Endodermal cell (in vitro differentiated cells): ENCODE measurements around the gene IFT74. TPM values are rescaled to one million over a fixed set of nuclear protein-coding genes. Genes with fewer than 3 reads are reported as not detected.

Experiments used
- DNase-seq: peaks from one replicate; pipeline ENCODE4 v3.0.0-alpha.2; 2017
- H3K27ac ChIP-seq: 2 replicates; pipeline ENCODE4 v1.5.1; 2013; ENCODE audit warnings: mild to moderate bottlenecking, low read depth, low read length, moderate library complexity
- H3K27me3 ChIP-seq: 2 replicates; pipeline ENCODE4 v1.6.1; 2013; ENCODE audit warnings: mild to moderate bottlenecking, low read length, moderate library complexity; ENCODE audit not compliant: insufficient read depth, control insufficient read depth, poor library complexity, severe bottlenecking
- H3K36me3 ChIP-seq: 2 replicates; pipeline ENCODE4 v1.7.0; 2013; ENCODE audit warnings: mild to moderate bottlenecking, low read length, moderate library complexity; ENCODE audit not compliant: control insufficient read depth, insufficient read depth
- H3K4me1 ChIP-seq: one replicate; pipeline ENCODE4 v1.7.0; 2013; ENCODE audit warnings: low read length; ENCODE audit not compliant: control insufficient read depth, insufficient read depth
- H3K4me3 ChIP-seq: 2 replicates; pipeline ENCODE4 v1.5.1; 2013; ENCODE audit warnings: mild to moderate bottlenecking, low read length, moderate library complexity
- H3K9ac ChIP-seq: 2 replicates; pipeline ENCODE4 v1.6.1; 2013; ENCODE audit warnings: mild to moderate bottlenecking, low read length, moderate library complexity; ENCODE audit not compliant: poor library complexity, severe bottlenecking; ENCODE audit errors: extremely low read depth
- H3K9me3 ChIP-seq: 2 replicates; pipeline ENCODE4 v1.6.1; 2013; ENCODE audit warnings: mild to moderate bottlenecking, low read length, moderate library complexity; ENCODE audit not compliant: control insufficient read depth
- H3K27ac Mint-ChIP-seq: 2 replicates; pipeline ENCODE4 v1.8.0; 2020; ENCODE audit warnings: mixed read lengths
- H3K27me3 Mint-ChIP-seq: 2 replicates; pipeline ENCODE4 v1.8.0; 2021; ENCODE audit warnings: mild to moderate bottlenecking, mixed read lengths; ENCODE audit not compliant: insufficient read depth
- H3K36me3 Mint-ChIP-seq: 2 replicates; pipeline ENCODE4 v1.8.0; 2020; ENCODE audit warnings: low read depth, mixed read lengths
- H3K4me1 Mint-ChIP-seq: 2 replicates; pipeline ENCODE4 v1.8.0; 2020; ENCODE audit warnings: mixed read lengths
- H3K4me3 Mint-ChIP-seq: 2 replicates; pipeline ENCODE4 v1.8.0; 2020; ENCODE audit warnings: mild to moderate bottlenecking, moderate library complexity, mixed read lengths
- H3K9me3 Mint-ChIP-seq: 2 replicates; pipeline ENCODE4 v1.8.0; 2020; ENCODE audit warnings: mild to moderate bottlenecking, mixed read lengths
- WGBS, 2 experiments: methylation state at CpG; one replicate each; pipeline versions ENCODE4 v1.1.5 to v1.1.7; 2013; ENCODE audit warnings: missing lambda C conversion rate in 2 of 2, mixed read lengths in 1 of 2; ENCODE audit not compliant: insufficient coverage in 1 of 2, insufficient read length in 1 of 2; 5-methylcytosine and 5-hydroxymethylcytosine counted together
- total RNA-seq, 2 donors: library from RNA; stranded (reverse); fragmentation: NEBNext Ultra II Directional in 1 of 2; extraction: Animal tissue kit (Norgen Biotek cat#: 25700) in 1 of 2; gene quantifications; 2 replicates in 1 of 2; 3 replicates in 1 of 2; pipeline ENCODE4 v1.2.1, GENCODE V29; 2021
- TF ChIP-seq, protein P1 (sequence below): fragments of 200-600 bp; sonication (generic); conservative IDR thresholded peaks from 2 replicates; pipeline ENCODE4 v1.5.0; 2021; ENCODE audit warnings: antibody characterized with exemption, mild to moderate bottlenecking

The IFT74 gene
- total RNA-seq, 2 donors from 2014 or later, result 17.6 to 28.5 TPM

DNA sequence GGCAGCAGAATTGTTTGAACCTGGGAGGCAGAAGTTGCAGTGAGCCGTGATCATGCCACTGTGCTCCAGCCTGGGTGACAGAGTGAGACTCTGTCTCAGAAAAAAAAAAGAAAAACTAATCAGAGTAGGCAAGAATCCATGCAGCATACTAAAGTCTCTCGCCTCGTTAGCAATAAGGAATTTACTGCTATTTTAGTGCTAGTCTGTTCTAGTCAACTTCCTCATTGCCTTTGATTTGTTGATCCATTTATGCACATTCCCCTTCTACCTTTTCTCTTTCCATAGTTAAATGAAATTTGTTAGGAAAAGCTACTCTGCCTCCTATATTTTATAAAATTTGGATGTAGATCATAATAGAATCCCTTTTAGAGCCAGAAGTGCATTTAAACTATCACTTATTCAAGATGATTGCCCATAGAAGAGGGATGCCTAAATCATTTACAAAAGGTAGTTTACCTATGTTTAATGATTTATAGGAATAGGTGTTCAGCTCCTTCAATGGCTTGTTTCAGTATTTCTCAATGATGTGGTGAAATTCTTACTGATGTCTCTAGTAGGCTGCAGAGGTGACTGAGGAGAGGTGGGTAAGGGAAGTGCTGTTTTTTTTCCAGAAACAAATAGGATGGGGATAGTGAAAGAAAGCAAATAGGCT, 47.3 kb downstream of the IFT74 start:
- DNase-seq, result no peak
- TF ChIP-seq, protein P1, sequence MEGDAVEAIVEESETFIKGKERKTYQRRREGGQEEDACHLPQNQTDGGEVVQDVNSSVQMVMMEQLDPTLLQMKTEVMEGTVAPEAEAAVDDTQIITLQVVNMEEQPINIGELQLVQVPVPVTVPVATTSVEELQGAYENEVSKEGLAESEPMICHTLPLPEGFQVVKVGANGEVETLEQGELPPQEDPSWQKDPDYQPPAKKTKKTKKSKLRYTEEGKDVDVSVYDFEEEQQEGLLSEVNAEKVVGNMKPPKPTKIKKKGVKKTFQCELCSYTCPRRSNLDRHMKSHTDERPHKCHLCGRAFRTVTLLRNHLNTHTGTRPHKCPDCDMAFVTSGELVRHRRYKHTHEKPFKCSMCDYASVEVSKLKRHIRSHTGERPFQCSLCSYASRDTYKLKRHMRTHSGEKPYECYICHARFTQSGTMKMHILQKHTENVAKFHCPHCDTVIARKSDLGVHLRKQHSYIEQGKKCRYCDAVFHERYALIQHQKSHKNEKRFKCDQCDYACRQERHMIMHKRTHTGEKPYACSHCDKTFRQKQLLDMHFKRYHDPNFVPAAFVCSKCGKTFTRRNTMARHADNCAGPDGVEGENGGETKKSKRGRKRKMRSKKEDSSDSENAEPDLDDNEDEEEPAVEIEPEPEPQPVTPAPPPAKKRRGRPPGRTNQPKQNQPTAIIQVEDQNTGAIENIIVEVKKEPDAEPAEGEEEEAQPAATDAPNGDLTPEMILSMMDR, result no peak
- Mint-ChIP-seq H3K27me3 (no peaks in the 10 kb centered on the region), H3K36me3 (no peaks in the 10 kb centered on the region), H3K4me3 (no peak overlapping the region), H3K4me1 (no peaks in the 10 kb centered on the region), H3K27ac (no peak overlapping the region), H3K9me3 (no peaks in the 10 kb centered on the region)
- Histone ChIP-seq H3K9me3 (no peaks in the 10 kb centered on the region), H3K4me1 (no peaks in the 10 kb centered on the region), H3K36me3 (no peaks in the 10 kb centered on the region), H3K9ac (no peak overlapping the region), H3K27ac (no peak overlapping the region), H3K4me3 (no peak overlapping the region), H3K27me3 (no peaks in the 10 kb centered on the region)
- 90 to 93% methylated on average over 3 of the region's 3 CpGs for WGBS, 2 experiments

DNA sequence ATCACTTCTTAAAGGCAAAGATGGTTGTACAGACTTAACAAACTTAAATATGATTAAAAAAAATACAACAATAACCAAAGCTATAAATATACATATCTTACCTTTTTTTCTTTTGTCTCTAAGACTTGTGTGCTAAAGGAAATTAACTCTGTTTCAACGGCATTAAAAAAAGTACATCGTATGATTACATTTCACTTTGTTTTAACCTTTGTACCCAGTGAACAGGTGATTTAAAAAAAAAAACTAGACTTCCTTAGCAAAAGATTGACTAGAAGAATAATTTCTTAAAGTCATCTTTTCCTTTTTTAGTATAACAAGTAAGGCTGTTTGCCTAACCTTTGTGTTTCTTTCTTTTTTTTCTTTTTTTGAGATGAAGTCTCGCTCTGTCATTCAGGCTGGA, 49.3 kb downstream of the IFT74 start, which contains the start of gene LRRC19:
LRRC19 (minus strand) TSS at position 182 of the 400 bp plus-strand sequence. CDS start 5,978 bp downstream, outside the sequence.
- H3K9me3 ChIP-seq, result no peaks in the 10 kb centered on the region
- no peaks in the 10 kb centered on the region for H3K27me3 ChIP-seq
- DNase-seq, result no peak
- TF ChIP-seq, protein P1, result no peak
- Mint-ChIP-seq H3K27me3 (no peaks in the 10 kb centered on the region), H3K9me3 (no peaks in the 10 kb centered on the region), H3K4me1 (no peaks in the 10 kb centered on the region), H3K27ac (no peak within 1 kb of the TSS), H3K4me3 (no peak within 1 kb of the TSS), H3K36me3 (no peaks in the 10 kb centered on the region)
- no peak within 1 kb of the TSS for H3K4me3 ChIP-seq
- H3K27ac ChIP-seq, result no peak within 1 kb of the TSS
- WGBS, 2 experiments, result 95 to 100% methylated on average over 3 of the region's 3 CpGs
- H3K36me3 ChIP-seq, result no peaks in the 10 kb centered on the region
- no peak within 1 kb of the TSS for H3K9ac ChIP-seq
- H3K4me1 ChIP-seq, result no peaks in the 10 kb centered on the region

GRCh38 chr9:27019589-27019988, 63.4 kb downstream of the IFT74 start:
- Mint-ChIP-seq H3K4me3 (no peak overlapping the region), H3K9me3 (no peaks in the 10 kb centered on the region), H3K4me1 (no peaks in the 10 kb centered on the region), H3K27me3 (no peaks in the 10 kb centered on the region), H3K27ac (no peak overlapping the region), H3K36me3 (peaks cover 47% of the 10 kb centered on the region)
- no peak overlapping the region for H3K9ac ChIP-seq
- H3K27me3 ChIP-seq, result no peaks in the 10 kb centered on the region
- H3K27ac ChIP-seq, result no peak overlapping the region
- H3K4me3 ChIP-seq, result no peak overlapping the region
- H3K36me3 ChIP-seq, result peaks cover 10% of the 10 kb centered on the region
- TF ChIP-seq, protein P1, result no peak
- H3K4me1 ChIP-seq, result no peaks in the 10 kb centered on the region
- no peak for DNase-seq
- H3K9me3 ChIP-seq, result no peaks in the 10 kb centered on the region
